ENCODE measurements around the gene POLR2F.
"Not testable (repeated sequence)": the region's sequence is repeated elsewhere in the genome, so short reads cannot be mapped to it uniquely, and the experiment has no call there.

POLR2F gene

GRCh38 chr22:37955825-37956397, 2.4 kb downstream of the POLR2F start:
- not testable (repeated sequence) for DNase-seq

DNA sequence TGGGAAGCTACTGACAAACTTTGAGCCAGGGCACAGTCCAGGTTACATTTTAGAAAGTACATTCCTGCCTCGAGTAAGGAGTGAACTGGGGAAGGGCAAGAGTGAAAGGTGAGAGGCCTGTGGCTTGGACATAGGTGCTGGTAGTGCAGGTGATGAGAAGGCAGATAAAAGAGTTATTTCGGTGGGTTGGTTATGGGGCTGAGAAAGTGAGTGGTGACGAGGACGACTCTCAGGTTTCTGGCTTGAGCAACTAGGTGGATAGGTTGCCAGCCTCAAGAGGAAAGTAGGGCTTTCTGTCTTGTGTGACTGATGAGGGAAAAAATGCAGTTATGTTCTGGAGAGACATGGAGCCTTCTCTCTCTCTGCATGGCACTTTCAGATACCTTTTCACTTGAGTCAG, 3.7 kb downstream of the POLR2F start:
- DNase-seq = no peak

GRCh38 chr22:37959231-37959825, 5.8 kb downstream of the POLR2F start:
- no peak for DNase-seq

DNA sequence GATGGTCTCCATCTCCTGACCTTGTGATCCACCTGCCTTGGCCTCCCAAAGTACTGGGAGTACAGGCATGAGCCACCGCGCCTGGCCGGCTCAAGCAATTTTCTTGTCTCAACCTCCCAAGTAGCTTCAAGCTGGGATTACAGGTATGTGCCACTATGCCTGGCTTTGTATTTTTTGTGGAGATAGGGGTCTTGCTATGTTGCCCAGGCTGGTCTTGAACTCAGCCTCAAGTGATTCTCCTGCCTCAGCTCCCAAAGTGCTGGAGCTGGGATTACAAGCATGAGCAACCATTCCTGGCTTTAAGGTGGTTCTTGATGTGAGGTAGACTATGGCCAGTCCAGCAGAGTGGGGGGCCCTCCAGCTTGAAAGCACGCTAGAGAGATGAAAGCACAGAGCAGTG, 7.6 kb downstream of the POLR2F start:
- no peak for DNase-seq

DNA sequence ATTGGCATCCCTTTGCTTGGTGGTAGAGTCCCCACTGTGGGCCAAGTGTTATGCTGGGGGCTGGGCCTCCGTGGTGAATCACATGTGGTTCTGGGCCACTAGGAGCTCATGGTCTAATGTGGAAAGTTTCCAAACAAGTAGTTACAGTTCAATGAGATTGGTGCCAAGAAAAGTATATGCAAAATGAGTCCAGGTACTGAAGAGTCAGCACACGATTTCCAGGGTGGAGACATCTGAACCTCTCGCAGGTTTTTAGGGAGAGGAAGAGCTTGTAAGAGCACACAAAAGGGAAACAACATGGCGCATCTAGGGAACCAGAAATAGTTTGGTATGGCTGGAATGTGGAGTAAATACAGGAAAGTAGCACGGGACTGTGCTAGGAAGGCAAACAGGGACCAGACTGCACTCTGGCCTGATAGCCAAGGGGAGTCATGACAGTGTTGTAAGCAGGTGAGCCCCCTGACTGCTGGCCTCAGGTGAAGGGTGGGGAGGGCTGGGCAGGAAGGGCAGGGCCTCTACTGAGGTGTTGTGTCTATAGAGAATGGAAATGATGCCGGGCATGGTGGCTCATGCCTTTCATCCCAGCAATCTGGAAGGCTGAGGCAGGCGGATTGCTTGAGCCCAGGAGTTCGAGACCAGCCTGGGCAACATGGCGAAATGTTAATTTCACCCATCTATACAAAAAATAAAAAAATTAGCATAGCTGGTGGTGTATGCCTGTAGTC, 12.6 kb downstream of the POLR2F start:
- DNase-seq = no peak

DNA sequence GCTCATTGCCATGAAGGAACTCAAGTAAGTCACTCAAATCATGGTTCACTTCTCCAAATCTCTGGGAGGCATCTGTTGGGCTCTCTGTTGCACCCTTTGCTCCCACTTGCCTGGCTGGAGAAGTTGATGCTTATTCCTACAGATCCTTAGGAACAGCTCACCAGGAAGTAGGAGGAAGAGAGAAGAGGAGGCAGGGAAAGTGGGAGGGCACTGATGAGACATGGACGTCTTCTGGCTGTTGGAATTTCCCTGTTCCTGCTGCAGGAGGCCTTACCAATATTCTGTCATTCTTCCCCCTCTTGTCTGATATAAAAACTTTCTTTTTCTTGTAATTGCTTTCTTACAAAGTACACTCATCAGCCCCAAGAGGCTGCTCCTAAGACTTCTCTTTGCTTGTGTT, 13.6 kb downstream of the POLR2F start:
- no peak for DNase-seq

GRCh38 chr22:37967637-37968451, 14.3 kb downstream of the POLR2F start:
- DNase-seq = no peak

GRCh38 chr22:37968452-37969251, 15.2 kb downstream of the POLR2F start:
- DNase-seq = no peak

GRCh38 chr22:37970864-37971263, 17.4 kb downstream of the POLR2F start:
- DNase-seq = no peak

DNA sequence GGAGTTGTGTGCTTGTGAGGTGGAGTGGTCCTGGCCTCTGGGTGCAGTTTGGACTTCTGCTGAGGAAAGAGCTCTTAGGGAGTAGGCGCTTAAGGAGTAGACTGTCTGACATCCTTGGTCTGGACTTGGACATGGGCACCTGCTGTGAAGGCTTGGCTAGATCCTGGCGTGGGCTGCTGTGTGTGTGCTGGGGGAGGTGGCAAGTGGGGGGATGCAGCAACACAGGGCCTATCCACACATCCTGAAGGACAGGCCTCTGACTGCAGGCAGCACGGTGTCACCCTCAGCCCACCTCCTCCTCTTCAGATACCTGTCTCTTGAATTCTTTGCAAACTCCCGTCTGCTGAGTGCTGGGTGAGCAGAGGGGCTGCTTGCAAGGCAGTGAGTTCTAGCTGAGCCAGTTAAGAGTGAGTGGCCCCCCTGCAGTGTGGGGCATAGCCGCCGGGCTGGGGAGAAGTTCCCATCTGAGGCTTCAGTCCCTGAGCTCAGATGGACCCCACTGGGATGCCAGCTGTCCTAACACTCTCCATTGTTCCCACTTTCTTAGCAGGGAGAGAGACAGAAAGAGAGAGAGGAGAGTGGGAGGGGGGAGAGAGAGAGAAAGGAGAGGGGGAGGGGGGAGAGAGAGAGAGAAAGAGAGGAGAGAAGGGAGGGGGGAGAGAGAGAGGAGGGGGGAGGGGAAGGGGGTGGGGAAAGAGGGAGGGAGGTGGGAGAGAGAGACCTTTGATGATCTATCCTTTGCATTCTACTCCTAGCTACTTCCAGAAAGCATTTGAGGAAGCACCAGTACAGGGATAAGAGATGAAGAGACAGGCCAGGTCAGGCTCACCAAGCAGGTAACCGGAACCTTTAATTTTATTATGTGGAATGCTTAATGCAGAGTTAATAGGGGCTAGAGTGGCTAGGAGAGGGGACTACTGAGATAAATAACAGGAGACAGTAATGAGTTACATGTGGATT, 18.3 kb downstream of the POLR2F start:
- DNase-seq = no peak

DNA sequence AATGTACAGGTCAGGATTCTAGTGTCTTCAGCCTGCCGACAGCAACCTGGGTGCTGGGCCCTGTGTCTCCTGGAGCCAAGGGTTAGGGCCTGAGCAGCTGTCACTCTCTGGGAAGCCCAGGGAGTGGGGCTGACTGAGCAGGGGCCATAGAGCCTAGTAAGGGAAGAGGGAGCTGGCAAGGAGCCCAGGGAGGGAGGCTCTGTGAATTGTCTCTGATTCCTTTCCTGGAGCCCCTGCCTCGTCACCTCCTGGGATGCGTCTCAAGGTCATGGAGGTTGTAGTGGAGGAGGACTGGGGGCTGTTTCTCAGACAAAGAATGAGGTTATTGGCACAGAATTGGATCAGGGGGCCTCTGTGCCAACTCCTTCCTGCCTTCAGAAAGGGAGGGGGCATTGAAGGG, 19.0 kb downstream of the POLR2F start:
- no peak for DNase-seq

DNA sequence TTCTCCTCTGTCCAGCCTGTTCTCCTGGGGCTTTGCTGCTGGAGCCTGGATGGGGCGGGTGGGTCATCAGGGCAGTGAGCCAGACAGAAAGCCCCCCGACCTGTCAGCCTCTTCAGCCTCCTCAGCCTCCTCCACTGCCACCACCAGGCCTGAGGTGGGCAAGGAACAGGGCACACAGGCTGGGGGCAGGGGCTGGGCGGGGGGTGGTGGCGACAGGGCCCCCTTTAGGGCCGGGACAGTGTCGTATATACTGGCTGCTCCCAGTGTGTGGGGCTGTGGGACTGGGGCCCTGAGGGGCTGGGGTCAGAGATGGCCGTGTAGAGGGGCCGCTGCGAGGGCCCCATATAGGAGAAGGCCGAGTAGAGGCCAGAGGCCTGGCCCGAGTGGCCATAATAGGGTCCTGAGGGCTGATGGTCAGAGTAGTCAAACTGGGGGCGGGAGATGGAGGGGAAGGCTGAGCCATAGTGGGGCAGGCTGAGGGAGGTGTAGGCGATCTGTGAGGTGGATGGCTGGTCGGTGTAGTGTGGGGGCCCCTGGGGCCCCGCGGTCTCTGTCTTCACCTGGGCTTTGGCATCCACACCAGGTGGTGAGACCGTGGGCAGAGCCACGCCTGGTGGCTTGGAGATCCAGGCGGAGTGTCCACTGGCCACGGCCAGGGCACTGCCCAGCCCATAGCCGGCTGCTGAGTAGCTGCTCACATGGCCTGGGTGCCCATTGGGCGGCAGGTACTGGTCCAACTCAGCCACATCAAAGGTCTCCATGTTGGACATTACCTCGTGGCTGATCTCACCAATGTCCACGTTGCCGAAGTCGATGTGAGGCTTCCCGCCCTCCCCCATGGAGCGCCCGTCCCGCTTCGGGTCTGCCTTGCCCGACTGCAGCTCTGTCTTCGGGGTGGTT, 20.0 kb downstream of the POLR2F start:
- no peak for DNase-seq

DNA sequence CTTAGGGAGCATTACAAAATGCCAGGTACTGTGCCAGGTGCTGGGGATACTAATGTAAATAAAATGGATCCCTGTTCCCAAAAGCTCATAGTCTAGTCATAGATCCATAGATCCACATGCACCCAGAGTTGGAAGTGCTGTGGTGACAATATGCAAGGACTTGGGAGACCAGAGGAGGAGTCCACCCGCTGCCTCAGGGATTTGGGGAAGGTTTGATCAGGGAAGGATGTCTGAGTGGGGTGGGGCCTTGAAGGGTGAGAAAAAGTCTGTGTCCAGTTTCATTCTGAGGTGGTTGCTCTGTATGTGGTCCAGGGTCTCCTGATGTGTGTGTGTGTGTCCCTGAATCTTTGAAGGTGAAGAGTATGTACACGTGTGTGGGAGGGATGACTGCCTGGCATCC, 21.7 kb downstream of the POLR2F start:
- no peak for DNase-seq

DNA sequence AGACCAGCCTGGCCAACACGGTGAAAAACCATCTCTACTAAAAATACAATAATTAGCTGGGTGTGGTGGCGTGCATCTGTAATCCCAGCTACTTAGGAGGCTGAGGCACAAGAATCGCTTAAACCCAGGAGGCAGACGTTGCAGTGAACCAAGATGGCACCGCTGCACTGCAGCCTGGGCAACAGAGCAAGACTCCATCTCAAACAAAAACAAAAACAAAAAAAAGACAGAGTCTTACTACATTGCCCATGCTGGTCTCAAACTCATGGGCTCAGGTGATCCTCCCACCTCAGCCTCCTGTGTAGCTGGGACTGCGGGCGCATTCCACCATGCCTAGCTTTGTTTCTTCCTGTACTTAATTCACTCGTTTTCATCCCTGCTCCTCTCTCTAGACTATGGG, 22.5 kb downstream of the POLR2F start:
- not testable (repeated sequence) for DNase-seq

GRCh38 chr22:37976547-37976946, 23.0 kb downstream of the POLR2F start:
- no peak for DNase-seq

DNA sequence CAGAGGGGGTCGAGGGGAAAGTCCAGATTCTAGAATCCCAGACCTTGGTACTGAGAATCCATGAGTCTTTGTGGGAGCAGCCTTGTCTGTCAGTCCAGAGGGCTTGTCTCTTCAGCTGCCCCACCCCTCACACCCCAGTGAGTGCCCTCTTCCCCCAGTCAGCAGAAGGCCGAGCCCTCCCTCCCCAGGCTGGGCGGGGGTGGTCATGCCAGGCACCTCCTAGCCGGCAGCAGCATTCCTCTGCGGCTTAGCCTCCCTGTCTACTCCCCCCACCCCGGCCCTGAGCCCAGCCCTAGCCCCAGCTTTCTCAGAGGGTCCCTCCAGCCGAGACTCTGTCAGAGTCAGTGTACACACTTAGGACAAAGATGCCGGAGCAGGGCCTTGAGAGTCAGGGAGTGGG, 26.3 kb downstream of the POLR2F start:
- no peak for DNase-seq

DNA sequence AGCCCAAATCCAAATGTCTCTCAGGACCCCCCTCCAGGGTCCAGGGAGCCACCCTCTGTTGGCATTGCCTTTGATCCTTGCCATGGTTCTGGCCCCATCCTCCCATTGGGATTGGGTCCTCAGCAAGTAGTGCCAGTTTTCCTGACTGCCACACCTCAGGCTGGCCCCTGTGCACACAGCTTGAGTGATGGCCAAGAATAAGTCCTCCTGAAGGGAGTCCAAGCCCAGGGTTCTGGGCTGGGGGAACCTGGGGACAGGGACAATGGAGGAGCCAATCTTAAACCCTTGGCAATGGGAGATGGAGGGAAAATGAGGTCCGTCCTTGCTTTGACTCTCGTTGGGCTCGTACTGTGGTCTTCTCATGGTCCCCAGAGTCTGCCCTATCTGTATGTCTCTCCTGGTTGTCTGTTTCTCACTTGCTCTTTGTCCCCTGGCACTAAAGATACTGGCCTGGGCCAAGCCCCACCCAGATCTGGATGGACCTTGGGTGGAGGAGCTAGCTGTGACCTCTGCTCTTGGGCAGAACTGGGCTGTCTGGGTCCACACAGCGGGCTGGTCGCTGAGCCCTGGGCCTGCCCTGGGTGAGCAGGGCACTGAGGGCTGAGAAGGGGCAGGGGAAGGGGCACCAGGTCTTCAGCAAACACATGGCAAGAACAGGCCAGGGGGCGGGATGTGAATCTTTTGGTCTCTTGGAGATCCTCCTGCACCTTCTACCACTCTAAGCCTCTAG, 27.9 kb downstream of the POLR2F start:
- DNase-seq = no peak

DNA sequence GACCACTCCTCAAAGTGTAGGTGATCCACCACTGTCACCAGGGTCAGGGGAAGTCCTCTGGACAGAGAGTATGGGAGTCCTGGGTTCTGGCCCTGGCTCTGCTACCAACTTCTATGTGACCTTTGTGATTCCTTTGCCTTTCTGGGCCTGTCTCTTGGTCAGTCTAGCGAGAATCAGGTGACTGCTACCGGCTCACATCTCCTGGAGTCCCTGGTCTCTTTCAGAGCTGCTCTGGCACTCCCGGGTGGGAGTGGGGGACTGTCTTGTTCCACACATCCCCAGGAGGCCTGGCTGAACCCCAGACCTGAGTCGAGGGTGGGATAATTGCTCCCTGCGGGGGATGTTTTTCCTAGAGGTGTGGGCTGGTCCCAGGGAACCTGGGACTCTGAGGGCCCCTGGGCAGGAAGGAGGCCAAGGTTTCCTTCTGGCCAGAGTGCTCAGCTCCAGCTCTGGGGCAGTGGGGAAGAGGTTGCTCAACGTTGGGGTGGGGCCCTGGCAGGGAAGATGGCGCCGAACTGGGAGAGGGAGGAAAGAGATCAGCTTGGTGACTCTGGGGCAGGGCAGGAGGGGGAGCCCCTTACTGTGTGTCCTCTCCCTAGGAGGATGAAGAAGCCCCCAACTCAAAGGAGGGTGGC, 28.8 kb downstream of the POLR2F start:
- no peak for DNase-seq

Data from central memory CD4-positive, alpha-beta T cell (primary cell).